GM12874 (cell line): ENCODE data around the gene MMS19.

Experiments
- CTCF ChIP-seq: IDR thresholded peaks from 2 replicates; pipeline ENCODE4 v1.5.1; 2011; ENCODE audit warnings: low read depth, mild to moderate bottlenecking, control low read depth, low read length, moderate library complexity; ENCODE audit not compliant: insufficient read depth

The MMS19 gene

GRCh38 chr10:97540669-97541500 is 42.7 kb upstream of the MMS19 start:
- no peak for TF ChIP-seq CTCF

DNA sequence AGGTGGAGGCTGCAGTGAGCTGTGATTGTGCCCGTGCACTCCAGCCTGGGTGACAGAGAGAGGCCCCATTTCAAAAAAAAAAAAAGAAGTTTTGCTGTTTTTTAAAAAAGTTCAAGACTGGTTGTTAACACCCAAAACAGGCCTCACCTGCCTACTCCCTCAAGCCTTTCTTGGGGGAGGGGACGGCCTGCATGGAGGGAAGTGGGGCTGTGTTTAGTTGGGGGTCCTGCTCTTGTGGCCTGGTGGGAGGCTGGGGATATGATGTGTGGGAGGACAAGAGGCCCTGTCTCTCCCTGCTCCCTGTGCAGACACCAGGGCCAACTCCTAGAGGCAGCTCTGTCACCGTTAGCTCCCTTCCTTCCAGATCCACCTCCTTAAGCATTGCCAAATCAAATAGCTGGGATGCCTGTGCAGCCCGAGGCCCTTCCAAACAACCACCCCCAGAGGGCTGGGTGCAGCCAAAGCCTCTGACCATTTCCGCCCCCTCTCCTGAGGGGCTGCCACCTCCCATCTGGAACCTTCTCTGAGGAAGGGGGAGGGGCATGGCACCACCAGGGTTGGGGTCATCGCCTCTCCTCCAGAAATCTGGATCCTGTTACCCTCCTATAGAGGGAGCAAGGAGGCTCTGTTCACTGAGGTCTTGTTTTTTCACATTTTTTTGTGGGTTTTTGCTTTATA is 41.4 kb upstream of the MMS19 start:
- TF ChIP-seq CTCF, result no peak

- no peak for TF ChIP-seq CTCF
These were observed 40.6 kb upstream of the MMS19 start for GRCh38 chr10:97538839-97539238.

DNA sequence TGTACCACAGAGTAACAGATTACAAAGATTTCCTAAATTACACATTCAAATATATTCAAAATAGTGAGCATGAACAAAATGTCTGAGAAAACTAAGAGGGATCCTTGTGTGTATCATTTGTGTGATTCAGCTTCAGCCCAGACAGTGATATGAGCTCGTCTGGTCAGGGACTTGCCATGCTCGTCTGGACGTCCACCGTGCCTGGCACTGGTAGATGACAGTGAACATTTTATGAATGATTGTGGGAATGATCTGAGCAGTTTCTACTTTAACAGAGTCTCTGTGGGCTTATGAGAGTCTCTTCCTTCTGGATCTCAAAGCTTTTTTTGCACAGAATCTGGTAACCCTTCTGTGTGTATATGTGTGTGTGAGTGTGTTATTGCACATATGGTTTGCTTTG is 40.2 kb upstream of the MMS19 start:
- no peak for TF ChIP-seq CTCF

- no peak for TF ChIP-seq CTCF
These were observed 39.1 kb upstream of the MMS19 start for GRCh38 chr10:97537186-97537869.

DNA sequence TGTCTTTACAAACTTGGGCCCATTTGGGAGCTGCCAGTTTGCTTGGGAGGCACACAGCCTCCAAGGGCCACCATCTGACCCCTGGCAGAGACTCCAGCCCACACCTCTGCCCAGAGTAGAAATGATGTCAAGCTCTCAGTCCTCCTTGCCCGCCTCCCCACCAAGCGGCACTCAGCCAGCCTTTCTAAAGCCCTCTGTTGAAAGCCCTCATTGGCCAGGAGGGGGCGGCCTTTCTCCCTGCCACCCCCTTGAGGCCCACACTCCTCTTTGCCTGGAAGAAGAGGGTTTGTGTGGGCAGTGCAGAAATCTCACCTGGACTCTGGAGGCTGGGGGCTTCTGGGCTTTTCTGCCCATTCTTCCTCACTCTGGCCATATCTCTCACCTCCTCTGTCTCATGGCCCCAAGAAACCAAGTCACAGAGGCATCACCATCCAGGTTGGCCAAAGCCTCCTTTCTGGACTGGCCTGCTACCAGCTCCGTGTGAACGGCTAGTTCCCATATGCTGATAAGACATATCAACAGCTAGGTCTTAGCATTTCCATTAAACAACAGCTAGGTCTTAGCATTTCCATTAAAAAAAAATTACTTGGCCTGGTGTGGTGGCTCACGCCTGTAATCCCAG is 36.6 kb upstream of the MMS19 start:
- peak; percentile 79 for TF ChIP-seq CTCF

GRCh38 chr10:97533888-97534287 is 35.7 kb upstream of the MMS19 start:
- TF ChIP-seq CTCF, result no peak
